SH-SY5Y (cell line): ENCODE results near the gene ZNF668.

Source experiments
- GATA2 ChIP-seq: IDR thresholded peaks from 2 replicates; pipeline ENCODE4 v1.6.1; 2011; ENCODE audit warnings: mild to moderate bottlenecking, low read depth, low read length
- GATA3 ChIP-seq: IDR thresholded peaks from 2 replicates; pipeline ENCODE4 v1.6.1; 2011; ENCODE audit warnings: low read depth, mild to moderate bottlenecking, low read length, moderate library complexity

DNA sequence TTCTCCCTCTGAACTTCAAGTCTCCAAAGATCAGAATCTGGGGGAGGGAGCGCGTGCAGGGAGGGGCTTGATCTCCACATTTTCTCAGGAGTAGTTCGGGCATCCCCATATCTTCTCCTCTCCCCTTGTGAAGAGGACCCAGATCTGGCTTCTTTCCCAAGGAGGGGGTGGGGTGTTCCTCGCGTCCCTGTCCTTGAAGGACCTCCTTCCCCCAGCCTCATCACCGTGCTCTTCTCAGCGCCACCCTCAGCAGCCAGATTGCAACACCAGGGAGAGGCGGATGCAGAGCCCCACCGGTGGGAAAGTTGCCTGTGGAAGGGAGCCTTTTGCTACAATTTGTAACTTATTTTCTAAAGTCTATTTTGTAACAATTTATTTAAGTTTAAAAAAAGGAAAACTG lies 9.0 kb upstream of the ZNF668 start:
- TF ChIP-seq GATA3 = no peak
- no peak for TF ChIP-seq GATA2
